ENCODE results near the gene COL6A2.

COL6A2 gene

DNA sequence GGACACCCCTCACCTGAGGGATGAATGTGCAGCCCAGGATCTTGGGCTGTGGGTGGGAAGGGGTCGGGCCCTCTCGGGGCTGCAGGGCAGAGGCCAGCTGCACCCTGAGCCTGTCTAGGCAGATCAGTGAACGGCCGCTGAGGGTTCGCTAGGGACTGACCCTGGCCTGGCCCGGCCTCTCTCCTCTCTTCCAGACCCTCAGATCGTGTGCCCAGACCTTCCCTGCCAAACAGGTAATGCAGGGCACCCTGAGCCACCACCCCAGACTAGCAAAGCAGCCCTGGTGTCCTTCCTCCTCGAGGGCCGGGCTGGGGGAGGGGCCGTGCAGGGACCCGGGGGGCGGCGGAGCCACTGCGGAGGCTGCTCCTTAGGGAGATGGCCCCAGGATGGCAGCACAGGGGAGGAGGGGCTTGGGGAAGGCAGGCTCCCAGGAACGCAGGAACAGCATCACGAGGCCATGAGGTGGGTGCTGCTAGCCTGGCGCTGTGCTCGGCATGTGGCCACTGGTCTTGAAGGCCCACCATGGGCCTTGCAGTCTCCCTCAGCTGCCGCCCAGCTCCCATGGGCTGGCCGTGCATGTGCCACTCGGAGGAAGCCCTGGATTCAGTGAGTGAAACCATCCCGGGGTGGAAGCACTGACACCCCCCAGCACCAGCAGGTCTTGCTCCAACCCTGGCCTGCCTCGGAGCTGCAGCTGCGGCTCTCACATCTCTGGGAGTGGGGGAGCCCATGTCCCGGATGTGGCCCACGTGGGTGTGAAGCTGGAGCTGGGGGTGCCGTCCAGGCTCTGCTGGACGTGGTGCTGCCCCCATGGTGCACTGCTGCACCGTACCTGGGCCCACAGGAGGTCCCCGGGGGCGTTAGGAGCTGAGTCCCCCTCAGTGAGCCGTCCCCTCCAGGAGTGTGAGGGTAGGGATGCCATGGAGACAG is 28.7 kb downstream of the COL6A2 start:
- Mint-ChIP-seq H3K36me3 (ENCODE audit: low read depth) (no peaks in the 10 kb centered on the region), H3K4me3 (no peak overlapping the region), H3K27ac (no peak overlapping the region), H3K4me1 (ENCODE audit: low read depth) (no peaks in the 10 kb centered on the region), H3K27me3 (ENCODE audit: low read depth) (no peaks in the 10 kb centered on the region), H3K9me3 (no peaks in the 10 kb centered on the region)

DNA sequence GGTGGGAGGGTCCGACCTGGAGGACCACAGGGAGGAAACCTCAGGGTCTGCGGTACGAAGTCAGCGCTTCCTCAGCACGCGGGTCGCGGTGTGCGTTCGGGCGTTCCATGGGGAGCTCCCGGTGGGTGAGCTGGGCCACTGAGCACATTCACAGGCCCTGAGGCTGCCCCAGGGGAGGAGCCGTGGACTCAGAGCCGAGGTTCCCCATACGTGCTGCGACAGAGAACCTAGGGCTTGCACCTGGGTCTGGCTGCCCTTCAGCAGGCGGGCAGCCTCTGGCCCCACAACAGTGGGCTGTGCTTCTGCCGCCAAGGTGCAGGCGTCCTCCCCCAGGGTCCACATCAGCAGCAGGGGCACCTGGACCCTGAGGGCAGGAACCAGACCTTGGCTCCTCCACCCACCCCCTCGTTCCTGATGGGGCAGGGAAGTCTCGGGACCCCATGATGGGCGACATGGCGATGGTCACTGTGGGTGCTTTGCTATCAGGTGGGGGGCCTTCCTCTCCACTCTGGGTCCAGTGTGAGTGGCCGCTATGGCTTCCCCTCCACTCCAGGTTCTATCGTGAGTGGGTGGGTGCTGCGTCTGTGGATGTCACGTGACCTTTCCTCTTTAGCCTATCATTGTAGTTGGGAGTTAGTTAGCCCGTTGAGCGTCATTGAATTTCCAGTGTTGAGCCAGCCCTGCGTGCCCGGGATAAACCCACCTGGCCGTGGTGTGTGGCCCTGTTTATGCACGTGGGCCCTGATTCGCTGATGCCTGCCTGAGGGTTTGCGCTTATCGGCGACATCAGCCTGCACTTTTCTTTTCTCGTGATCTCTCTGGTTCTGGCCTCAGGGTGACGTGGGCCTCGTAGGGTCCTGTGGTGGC is 29.6 kb downstream of the COL6A2 start:
- Mint-ChIP-seq H3K4me3 (no peak overlapping the region), H3K4me1 (ENCODE audit: low read depth) (no peaks in the 10 kb centered on the region), H3K9me3 (no peaks in the 10 kb centered on the region), H3K27ac (no peak overlapping the region), H3K27me3 (ENCODE audit: low read depth) (no peaks in the 10 kb centered on the region), H3K36me3 (ENCODE audit: low read depth) (no peaks in the 10 kb centered on the region)

DNA sequence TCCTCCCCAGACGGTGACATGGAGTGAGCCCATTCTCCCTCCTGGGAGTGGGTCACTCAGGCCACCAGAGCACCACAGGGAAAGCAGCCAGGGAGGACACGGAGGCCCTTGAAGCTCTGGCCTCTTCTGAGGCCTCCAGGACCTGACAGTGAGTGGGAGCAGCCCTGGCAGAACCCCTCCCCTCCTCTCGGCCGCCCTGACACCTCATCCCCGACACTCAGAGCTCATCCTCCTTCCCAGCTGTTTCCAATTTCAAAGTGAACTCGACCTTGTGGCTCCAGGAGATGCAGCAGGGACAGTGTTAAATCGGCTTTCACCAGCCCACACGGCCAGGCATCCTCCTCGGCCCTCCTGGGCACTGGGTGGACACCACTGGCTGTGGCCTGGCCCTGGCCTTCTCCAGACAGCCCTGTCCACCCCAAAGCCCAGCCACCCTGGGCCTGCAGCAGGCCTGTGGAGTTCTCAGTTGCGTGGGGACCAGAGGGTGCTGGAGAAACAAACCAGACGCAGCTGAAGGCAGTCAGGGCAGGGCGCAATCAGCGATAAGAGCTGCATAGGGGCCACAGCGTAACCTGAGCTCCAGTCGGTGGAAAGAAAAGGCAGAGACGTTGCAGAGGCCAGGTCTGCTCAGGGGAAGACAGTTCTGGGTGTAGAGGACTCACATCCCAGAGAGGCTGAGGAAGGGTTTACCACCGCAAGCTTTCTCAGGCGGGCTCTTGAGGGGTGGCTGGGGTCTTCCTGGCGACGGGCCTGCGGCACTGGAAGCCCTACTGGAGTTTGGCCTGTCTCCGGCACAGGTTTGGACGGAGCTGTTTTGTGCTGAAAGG is 30.4 kb downstream of the COL6A2 start:
- no peak overlapping the region for H3K27ac Mint-ChIP-seq
- H3K27me3 Mint-ChIP-seq (ENCODE audit: low read depth): no peaks in the 10 kb centered on the region
- no peak overlapping the region for H3K4me3 Mint-ChIP-seq
- no peaks in the 10 kb centered on the region for H3K9me3 Mint-ChIP-seq
- no peaks in the 10 kb centered on the region for H3K4me1 Mint-ChIP-seq (ENCODE audit: low read depth)
- H3K36me3 Mint-ChIP-seq (ENCODE audit: low read depth): no peaks in the 10 kb centered on the region

DNA sequence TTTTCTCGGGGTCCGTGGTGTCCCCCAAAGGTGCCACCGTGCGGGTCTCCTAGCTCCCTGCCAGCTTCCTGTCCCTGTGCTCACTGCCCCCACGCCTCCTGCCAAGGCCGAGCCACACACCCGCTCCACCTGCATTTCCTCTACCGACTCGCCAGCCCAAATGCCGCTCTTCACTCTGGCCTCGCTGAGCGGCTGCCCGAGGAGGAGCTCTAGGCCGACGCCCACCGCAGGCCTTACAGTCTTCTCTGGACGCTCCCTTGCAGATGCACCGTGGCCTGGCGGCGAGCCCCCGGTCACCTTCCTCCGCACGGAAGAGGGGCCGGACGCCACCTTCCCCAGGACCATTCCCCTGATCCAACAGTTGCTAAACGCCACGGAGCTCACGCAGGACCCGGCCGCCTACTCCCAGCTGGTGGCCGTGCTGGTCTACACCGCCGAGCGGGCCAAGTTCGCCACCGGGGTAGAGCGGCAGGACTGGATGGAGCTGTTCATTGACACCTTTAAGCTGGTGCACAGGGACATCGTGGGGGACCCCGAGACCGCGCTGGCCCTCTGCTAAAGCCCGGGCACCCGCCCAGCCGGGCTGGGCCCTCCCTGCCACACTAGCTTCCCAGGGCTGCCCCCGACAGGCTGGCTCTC is 31.1 kb downstream of the COL6A2 start:
- no peaks in the 10 kb centered on the region for H3K9me3 Mint-ChIP-seq
- no peaks in the 10 kb centered on the region for H3K4me1 Mint-ChIP-seq (ENCODE audit: low read depth)
- H3K27me3 Mint-ChIP-seq (ENCODE audit: low read depth): no peaks in the 10 kb centered on the region
- H3K4me3 Mint-ChIP-seq: no peak overlapping the region
- H3K36me3 Mint-ChIP-seq (ENCODE audit: low read depth): no peaks in the 10 kb centered on the region
- H3K27ac Mint-ChIP-seq: no peak overlapping the region

DNA sequence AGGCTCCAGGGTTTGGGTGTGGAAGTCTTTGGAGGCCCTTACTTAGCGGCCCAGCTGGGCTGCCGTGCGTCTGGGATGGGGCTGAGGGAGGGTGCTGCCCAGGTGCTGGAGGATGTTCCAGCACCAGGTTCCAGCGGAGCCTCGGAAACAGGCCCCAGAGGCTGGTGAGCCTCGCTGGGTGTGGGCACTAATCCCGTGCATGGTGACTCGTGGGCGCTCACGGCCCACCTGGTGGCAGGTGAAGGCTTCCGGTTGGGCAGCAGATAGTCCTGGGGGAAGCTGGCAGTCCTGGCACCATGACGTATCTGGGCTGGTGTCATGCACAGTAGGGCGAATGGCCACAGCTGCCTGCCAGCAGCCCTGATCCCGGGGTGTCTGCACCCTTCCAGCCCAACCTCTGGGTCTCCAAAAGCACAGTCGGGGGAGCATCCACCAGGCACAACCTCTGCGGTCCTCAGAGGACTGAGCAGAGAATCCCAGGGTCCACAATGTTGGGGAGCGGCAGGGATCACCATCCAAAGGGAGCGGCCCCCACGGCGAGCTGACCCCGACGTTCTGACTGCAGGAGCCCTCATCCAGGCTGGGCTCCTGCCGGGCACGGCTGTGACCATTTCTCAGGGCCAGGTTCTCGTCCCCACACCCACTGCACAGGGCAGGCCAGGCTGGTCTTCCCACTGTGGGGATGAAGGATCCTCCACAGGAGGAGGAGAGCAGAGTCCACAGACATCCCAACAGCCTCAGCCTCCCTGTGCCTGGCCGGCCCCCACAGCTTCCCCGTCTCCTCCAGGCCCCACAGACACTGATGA is 32.1 kb downstream of the COL6A2 start:
- H3K4me3 Mint-ChIP-seq: no peak overlapping the region
- no peak overlapping the region for H3K27ac Mint-ChIP-seq
- no peaks in the 10 kb centered on the region for H3K4me1 Mint-ChIP-seq (ENCODE audit: low read depth)
- H3K36me3 Mint-ChIP-seq (ENCODE audit: low read depth): no peaks in the 10 kb centered on the region
- no peaks in the 10 kb centered on the region for H3K27me3 Mint-ChIP-seq (ENCODE audit: low read depth)
- H3K9me3 Mint-ChIP-seq: no peaks in the 10 kb centered on the region

DNA sequence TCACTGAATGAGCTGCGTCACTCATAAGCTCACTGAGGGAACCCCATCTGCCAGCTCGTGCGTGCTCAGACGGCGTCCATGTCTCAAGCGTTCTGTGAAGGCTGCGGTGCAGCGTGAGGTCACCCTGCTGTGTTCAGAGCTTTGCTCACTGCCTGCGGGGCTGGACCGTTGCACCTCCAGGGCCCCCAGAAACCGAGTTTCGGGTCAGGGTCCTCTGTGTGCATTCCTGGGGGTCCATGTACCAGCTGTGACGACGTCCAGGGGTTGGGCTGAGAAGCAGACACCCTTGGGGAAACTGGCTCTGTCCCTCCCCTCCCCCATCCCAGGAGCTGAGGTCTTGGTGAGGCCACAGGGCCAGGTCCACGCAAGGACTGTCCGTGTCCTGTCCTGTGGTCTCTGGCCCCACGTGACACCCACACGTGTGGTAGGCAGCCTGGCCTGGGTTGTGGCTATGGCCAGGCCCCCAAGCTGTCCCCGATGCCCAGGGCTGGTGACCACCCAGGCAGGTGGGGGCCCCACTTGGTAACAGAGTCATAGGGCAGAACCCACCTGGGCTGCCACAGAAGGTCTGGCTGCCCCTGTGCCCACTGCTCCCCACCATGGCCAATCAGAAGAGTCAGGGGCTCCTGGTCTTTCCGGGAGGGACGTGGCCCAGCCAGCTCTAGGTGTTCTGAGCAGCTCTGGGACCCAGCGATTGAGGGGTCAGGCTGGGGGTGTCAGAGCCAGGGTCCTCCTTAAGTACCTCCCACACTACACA is 33.1 kb downstream of the COL6A2 start:
- Mint-ChIP-seq H3K27me3 (ENCODE audit: low read depth) (no peaks in the 10 kb centered on the region), H3K27ac (no peak overlapping the region), H3K9me3 (no peaks in the 10 kb centered on the region), H3K36me3 (ENCODE audit: low read depth) (no peaks in the 10 kb centered on the region), H3K4me1 (ENCODE audit: low read depth) (no peaks in the 10 kb centered on the region), H3K4me3 (no peak overlapping the region)

DNA sequence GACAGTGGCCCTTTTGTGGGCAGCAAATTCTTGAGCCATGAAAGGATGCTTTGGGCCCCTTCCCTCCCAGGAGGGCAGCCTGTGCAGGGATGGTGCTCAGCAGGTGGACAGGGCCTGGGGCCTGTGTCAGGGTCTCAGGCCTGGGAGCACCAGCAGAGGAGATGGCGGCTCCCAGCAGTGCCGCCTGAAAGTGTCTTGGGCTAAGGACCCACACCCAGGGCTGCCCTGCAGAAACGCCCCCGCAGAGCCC is 33.6 kb downstream of the COL6A2 start:
- Mint-ChIP-seq H3K27ac (no peak overlapping the region), H3K27me3 (ENCODE audit: low read depth) (no peaks in the 10 kb centered on the region), H3K9me3 (no peaks in the 10 kb centered on the region), H3K4me1 (ENCODE audit: low read depth) (no peaks in the 10 kb centered on the region), H3K4me3 (no peak overlapping the region), H3K36me3 (ENCODE audit: low read depth) (no peaks in the 10 kb centered on the region)

DNA sequence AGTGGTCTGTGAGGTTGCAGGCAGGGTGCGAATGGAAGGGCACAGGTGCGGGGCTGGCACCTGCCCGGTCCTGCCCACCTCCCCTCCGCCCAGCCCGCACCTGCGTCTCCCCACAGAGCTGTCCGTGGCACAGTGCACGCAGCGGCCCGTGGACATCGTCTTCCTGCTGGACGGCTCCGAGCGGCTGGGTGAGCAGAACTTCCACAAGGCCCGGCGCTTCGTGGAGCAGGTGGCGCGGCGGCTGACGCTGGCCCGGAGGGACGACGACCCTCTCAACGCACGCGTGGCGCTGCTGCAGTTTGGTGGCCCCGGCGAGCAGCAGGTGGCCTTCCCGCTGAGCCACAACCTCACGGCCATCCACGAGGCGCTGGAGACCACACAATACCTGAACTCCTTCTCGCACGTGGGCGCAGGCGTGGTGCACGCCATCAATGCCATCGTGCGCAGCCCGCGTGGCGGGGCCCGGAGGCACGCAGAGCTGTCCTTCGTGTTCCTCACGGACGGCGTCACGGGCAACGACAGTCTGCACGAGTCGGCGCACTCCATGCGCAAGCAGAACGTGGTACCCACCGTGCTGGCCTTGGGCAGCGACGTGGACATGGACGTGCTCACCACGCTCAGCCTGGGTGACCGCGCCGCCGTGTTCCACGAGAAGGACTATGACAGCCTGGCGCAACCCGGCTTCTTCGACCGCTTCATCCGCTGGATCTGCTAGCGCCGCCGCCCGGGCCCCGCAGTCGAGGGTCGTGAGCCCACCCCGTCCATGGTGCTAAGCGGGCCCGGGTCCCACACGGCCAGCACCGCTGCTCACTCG is 34.1 kb downstream of the COL6A2 start:
- Mint-ChIP-seq H3K4me1 (ENCODE audit: low read depth) (no peaks in the 10 kb centered on the region), H3K27me3 (ENCODE audit: low read depth) (no peaks in the 10 kb centered on the region), H3K4me3 (no peak overlapping the region), H3K27ac (no peak overlapping the region), H3K36me3 (ENCODE audit: low read depth) (no peaks in the 10 kb centered on the region), H3K9me3 (no peaks in the 10 kb centered on the region)

DNA sequence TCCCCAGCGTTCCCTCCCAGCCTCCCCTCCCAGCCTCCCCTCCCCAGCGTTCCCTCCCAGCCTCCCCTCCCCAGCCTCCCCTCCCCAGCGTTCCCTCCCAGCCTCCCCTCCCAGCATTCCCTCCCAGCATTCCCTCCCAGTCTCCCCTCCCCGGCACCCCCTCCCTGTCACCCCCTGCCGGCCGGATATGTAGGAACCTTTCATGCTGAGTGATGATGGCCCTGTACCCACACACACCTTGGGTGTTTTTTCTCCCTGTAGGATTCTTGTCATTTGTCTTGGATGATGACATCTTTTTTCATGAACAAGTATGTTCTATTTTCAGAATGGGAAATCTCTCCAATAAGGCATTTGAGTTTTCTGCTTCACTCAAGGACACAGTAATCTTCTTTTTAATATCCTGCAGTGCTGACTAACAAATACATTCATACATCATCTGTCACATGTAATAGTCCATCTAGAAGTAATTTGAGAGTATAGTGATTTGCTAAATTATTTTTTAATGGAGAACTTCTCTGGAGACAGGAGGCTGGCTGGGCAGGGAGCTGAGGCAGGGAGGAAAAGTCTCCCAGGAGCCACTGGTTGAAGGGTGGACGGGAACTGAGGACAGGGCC is 38.0 kb downstream of the COL6A2 start:
- no peaks in the 10 kb centered on the region for H3K4me1 Mint-ChIP-seq (ENCODE audit: low read depth)
- no peak overlapping the region for H3K27ac Mint-ChIP-seq
- no peaks in the 10 kb centered on the region for H3K9me3 Mint-ChIP-seq
- H3K36me3 Mint-ChIP-seq (ENCODE audit: low read depth): no peaks in the 10 kb centered on the region
- no peaks in the 10 kb centered on the region for H3K27me3 Mint-ChIP-seq (ENCODE audit: low read depth)
- no peak overlapping the region for H3K4me3 Mint-ChIP-seq

DNA sequence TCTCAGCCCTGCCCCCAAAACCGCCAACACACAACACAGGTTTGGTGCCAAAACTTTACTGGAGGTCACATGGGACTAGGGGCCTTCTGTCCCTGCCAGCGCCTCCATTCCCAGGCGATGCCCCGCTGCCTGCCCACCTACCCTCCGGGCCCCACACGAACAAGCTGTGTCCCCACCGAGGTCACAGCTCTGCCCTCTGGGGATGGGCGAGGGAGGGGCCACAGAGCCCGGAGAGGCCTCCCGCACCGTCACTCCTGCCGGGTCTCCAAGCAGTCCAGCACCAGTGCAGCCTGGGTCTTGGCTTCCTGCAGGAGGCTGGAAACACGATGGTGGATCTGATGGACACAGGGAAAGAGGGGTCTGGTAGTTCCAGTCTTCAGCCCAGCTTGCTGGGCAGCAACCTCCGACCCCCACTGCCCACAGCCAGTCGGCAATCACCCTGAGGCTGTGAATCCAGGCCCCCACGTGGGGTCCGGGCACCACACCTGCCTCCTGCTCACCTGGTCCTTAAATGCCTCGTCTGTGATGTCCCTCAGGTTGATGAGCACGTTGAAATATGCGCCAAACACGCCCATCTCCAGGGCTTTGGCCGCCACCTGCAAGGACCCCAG is 38.9 kb downstream of the COL6A2 start:
- no peaks in the 10 kb centered on the region for H3K4me1 Mint-ChIP-seq (ENCODE audit: low read depth)
- no peaks in the 10 kb centered on the region for H3K9me3 Mint-ChIP-seq
- H3K36me3 Mint-ChIP-seq (ENCODE audit: low read depth): no peaks in the 10 kb centered on the region
- H3K27ac Mint-ChIP-seq: no peak overlapping the region
- no peaks in the 10 kb centered on the region for H3K27me3 Mint-ChIP-seq (ENCODE audit: low read depth)
- no peak overlapping the region for H3K4me3 Mint-ChIP-seq

DNA sequence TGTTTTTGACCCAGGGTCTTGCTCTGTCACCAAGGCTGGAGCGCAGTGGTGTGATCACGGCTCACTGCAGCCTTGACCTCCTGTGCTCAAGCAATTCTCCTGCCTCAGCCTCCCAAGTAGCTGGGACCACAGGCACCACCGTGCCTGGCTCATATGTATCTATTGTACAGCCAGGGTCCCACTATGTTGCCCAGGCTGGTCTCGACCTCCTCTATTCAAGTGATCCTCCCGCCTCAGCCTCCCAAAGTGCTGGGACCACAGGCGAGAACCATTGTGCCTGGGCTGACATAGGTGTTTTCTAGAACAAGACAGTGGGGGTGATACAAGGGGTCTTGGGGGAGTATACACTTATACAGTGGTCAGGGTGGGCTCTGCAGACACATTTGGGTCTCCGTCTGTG is 40.0 kb downstream of the COL6A2 start:
- no peaks in the 10 kb centered on the region for H3K27me3 Mint-ChIP-seq (ENCODE audit: low read depth)

More for the DNA sequence above, 40.0 kb downstream of the COL6A2 start:
- no peaks in the 10 kb centered on the region for H3K36me3 Mint-ChIP-seq (ENCODE audit: low read depth)
- H3K4me3 Mint-ChIP-seq: no peak overlapping the region
- H3K4me1 Mint-ChIP-seq (ENCODE audit: low read depth): no peaks in the 10 kb centered on the region
- H3K9me3 Mint-ChIP-seq: no peaks in the 10 kb centered on the region
- no peak overlapping the region for H3K27ac Mint-ChIP-seq

Data from T-helper 1 cell treated with Interleukin-12 subunit alpha and Interleukin-12 subunit beta and Interleukin-4 antibody, amounts not matched to agents 30 μg/mL and 1 μg/mL, for 36 hours (primary cell).